HG03025 (cell line): Measurements from ENCODE around the gene SLC24A3.
"Not testable (repeated sequence)": the region's sequence is repeated elsewhere in the genome, so short reads cannot be mapped to it uniquely, and the experiment has no call there.

Experiments
- ATAC-seq: cut with Tn5 transposase; IDR thresholded peaks from one replicate; pipeline ENCODE4 v1.9.1; 2021; ENCODE audit warnings: mild to moderate bottlenecking, moderate library complexity; ENCODE audit not compliant: unreplicated experiment, low FRiP score

The SLC24A3 gene

DNA sequence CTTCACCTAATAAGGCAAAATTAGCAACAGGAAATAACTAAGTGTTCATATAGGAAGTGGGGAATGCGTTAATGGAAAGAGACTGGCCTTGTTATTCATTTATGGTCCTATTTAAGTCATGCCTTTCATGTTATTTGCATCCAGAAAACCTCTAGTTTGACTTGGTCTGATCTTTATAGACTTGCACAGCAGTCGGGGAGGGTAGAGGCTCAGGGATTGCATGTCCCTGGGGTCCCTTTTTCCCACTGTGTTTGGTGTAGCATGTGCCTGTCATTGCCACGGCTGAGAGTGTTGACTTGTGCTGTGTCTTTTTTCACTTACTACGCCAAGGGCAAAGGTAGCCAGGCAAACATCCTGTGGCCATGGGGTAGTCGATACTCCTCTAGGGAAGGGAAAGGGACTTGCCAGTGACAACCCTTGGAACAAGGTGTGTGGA, 440.2 kb downstream of the SLC24A3 start:
- ATAC-seq: no peak

DNA sequence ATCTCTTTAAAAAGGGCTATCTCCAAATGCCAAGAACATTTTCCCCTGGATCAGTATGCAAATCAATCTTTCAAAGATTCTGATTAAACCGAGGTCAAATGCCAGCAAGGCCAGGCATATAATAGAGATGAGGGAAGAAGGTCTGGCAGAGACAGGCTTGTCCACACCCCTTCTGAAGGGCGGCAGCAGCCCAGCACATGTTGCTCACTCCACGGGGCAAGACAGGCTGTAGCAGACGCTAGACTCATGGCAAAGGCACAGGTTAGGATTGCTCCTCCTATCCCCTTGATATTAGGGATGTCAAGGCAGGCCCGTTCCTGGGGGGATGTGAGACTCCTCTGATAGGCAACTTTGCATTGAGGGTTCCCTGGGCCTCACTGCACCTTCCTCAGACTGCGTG, 440.9 kb downstream of the SLC24A3 start:
- ATAC-seq: no peak

DNA sequence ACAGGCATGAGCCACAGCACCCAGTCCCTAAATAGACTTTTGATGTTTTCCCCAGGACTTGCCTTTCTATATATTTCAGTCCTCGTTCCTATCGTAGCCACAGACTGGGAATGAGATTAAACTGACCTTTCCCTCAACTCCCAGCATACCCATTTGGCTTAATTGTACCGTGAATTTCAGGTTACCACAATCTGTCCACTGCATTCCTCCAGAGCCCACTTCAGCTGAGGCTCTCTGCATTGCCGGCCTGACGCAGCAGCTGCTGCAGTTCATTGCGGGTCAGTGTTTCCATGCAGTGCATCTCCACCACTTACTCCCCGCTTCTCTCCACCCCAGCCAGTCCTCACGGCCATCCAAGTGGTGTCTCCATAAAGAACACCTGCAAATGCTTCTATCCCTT, 442.5 kb downstream of the SLC24A3 start:
- ATAC-seq: no peak

DNA sequence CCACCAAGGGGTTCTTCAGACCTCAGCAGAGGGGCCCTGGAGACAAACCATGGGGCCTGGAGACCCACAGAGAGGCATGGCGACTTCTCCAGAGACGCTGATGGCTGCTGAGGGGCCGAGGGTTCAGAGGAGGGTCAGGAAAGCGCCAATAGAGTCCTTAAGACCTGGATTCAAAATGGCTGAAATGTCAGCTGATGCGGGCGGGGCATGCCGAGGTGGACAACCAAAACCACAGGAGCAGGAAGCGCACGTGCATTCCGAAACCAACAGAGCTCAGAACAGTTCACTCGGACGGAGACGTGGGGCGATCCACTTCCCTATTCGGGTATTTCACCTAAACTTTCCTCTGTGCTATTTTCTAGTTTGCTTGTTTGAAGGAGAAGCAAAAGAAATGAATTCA, 445.7 kb downstream of the SLC24A3 start:
- ATAC-seq: peak; percentile 89

DNA sequence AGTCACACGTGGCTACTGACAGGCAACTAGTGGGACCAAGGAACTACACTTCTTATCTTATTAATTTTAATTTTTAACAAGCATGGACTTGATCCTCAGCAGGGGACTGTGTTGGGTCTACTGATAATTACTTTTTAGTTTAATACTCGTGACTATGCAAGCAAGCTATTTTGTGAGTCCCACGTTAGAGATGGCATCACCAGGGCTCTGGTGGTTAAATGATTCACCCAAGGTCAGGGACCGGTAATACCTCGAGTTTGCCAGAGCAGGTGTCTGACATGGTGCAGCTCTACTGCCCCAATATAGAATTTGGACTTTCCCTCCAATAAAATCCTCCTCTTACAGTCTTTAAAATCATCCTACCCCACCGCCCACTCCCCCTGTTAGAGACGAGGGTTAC, 447.0 kb downstream of the SLC24A3 start:
- ATAC-seq: no peak

DNA sequence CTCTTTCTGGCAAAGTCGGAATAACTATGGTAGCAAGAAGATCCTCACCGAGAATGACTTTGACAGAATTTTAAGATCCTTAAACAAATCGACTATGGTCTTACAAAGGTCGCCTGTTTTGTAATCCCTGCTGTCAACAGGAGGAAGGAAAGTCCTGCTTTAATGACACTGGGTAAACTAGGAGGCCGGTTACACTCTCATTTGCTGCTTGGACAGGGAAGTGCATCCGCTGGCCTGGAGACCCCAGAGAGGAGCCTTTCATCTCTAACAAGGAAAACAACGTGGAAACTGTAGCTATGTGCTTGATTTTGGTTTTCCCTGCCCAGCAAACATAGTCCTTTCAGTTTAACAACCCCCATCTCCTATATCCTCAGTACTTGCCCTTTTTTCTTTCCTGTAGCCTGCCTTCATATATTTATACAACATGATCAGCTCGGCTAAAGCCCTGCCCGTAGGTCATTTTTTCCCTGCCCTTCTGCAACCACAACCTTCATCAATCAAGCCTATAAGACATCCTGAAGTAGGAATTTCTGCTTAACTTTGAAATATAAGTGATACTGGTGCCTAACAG, 448.5 kb downstream of the SLC24A3 start:
- no peak for ATAC-seq

DNA sequence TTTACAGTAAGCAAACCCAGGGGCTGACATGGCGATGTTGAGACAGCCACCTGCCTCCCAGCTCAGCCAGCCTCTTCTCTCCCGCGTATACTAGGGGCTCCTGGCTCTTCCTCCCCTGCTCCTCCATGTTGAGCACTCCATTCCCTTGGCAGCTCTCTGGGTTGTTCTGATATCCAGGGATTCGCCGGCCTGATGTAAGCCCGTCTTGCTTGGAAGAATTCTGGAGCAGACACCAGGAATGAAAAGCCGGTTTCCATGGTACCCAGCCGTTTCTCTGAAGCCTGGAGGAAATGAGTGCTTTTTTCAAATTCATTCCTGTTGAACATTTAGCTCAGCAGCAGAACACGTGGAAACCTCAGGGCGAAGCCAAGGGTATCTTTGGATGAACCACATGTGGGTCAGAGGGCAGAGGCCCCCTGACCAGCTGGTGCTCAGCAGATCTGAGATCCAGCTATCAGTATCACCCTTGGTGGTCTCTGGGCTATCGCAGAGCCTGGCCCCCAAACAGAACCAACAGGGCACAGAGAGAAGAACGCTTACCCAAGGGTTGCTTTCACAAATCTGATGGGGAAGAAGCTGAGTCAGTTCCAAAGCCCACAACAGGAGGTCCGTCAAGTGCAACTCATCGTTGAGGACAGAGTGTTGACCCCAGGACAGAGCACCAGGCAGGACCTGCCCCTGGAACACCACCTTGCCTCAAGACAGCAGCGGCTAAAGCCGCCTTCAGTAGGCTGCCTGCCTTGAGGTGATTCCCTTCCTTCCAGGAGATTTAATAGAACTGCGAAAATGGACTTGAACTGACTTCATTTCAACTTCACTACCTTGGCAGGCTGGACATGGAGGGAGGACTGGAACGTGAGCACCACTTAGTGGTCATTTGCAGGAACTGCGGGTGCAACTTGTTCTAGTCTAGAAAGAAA, 449.5 kb downstream of the SLC24A3 start:
- no peak for ATAC-seq

DNA sequence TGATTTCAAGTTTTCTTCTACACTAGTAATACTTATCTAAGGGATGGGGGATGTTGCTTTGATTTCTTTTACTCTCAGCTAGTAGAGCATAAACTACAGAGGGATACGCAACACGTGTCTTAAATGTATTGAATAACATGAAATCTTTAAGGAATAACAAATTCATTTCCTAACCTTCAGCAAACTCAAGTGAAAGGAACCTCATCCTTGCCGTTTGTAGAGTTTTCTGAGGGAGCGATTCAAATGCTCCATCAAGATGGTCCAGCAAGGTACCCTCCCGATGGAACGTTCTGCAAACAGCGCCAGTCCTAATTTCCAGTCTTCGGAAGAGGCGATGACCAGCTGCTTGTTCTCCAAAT, 450.2 kb downstream of the SLC24A3 start:
- no peak for ATAC-seq

GRCh38 chr20:19668418-19668817, 456.0 kb downstream of the SLC24A3 start:
- no peak for ATAC-seq

- ATAC-seq: no peak
Observed at GRCh38 chr20:19670829-19671228, 458.4 kb downstream of the SLC24A3 start.

DNA sequence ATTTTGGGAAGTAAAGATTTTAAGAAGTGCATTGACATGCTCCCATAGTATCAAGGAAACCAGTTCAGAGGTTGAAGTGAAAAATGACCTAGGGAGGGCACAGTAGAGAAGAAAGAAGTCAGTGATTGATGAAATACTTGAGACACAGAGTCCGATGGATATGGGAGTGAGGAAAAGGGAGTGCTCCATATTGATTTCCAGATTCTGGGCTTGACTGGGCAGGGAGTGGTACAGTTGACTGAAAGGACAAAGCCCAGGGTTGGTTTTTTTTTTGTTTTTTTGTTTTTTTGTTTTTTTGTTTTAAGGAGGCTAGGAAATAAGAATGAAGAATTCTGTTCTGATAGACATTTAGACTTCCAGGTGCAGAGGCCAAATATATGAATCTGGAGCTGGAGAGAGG, 458.9 kb downstream of the SLC24A3 start:
- no peak for ATAC-seq

GRCh38 chr20:19672498-19672897, 460.1 kb downstream of the SLC24A3 start:
- no peak for ATAC-seq

DNA sequence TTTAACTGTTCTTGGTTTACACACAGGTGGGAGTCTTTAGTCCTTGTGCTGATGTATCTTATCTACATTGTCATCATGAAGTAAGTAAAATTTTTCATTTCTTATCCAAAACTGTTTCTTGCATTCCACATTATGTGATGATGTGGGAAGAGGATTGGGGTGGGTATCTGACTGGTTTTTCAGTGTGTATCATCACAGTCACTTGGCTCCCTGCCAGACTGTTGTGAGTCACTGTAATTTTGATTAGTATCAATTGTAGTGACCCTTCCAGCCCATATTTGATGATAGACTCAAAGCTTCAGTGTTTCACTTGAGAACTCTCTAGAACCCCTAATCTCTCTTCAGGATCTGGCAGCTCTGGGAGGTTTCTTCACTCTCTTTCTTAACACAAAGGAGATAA, 461.1 kb downstream of the SLC24A3 start:
- ATAC-seq: no peak

- no peak for ATAC-seq
Observed at GRCh38 chr20:19676202-19676601, 463.8 kb downstream of the SLC24A3 start.

- ATAC-seq: no peak
Observed at GRCh38 chr20:19677336-19677735, 464.9 kb downstream of the SLC24A3 start.

DNA sequence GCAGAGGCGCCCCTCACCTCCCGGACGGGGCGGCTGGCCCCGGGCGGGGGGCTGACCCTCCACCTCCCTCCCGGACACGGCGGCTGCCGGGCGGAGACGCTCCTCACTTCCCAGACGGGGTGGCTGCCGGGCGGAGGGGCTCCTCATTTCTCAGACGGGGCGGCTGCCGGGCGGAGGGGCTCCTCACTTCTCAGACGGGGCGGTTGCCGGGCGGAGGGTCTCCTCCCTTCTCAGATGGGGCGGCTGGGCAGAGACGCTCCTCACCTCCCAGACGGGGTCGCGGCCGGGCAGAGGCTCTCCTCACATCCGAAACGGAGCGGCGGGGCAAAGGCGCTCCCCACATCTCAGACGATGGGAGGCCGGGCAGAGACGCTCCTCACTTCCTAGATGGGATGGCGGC, 466.1 kb downstream of the SLC24A3 start:
- ATAC-seq: not testable (repeated sequence)

DNA sequence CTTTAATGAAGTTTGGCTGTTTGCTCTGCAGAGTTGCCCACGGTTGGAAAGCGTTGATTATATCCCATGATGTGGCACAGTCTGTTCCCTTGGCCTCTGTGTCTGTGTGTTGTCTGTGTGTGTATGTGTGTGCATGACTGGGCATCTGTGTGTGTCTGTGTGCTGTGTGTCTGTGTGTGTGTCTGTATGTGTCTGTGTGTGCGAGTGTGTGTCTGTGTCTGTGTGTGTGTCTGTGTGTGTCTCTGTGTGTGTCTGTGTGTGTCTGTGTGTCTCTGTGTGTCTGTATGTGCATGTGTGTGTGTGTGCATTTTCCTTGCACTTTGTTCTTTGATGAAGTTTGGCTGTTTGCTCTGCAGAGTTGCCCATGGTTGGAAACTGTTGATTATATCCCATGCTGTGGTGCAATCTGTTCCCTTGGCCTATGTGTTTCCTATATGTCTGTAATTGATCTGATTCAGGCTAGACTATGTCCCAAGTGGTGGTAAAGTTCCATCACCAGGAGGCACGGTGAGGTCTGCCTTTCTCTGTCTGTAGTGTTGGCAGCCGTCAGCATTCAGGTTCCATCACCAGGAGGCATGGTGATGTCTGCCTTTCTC, 467.6 kb downstream of the SLC24A3 start:
- no peak for ATAC-seq

DNA sequence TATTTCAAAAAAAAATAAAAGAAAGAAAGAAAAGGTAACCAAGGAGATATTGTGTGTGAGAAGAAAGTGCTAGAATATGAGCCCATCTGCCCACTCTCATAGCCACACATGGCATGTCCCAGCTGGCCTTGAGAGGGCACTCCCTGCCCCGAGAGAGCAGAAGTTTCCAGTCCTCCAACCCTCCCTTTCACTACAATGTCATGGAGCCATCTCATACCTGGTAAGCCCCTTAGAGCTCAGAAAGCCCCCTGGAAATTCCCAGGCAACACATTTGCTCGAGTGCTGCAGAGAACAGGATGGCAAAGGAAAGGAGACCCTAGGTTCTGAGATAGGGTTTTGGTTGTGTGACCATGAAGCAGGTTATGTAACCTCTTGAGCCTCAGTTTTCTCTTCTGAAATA, 469.8 kb downstream of the SLC24A3 start:
- no peak for ATAC-seq

GRCh38 chr20:19683188-19683587, 470.7 kb downstream of the SLC24A3 start:
- no peak for ATAC-seq

DNA sequence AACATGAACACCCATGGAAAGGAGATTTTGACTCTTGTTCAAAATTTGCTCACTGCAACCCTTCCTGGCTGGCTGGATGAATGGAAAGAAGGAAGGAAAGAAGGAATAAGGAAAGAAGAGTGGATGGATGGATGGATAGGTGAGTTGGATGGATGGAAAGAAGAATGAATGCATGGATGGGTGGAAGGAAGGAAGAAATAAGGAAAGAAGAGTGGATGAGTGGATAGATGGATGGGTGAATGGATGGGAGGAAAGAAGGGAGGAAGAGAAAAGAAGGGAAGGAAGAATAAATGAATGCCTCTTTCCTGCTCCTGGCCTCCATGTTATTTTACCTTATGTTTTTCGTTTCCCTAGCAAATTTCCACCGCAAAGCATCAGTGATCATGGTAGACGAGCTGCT, 471.4 kb downstream of the SLC24A3 start:
- no peak for ATAC-seq

GRCh38 chr20:19688031-19688806, 475.8 kb downstream of the SLC24A3 start:
- no peak for ATAC-seq
